Neural progenitor cell (in vitro differentiated cells): ENCODE data around the gene HTATIP2.

Experiments
- CTCF ChIP-seq: fragments of 200-600 bp; sonication (generic); IDR thresholded peaks from 2 replicates; pipeline ENCODE4 v1.5.1; 2017; ENCODE audit warnings: antibody characterized with exemption, mild to moderate bottlenecking
- EZH2 ChIP-seq: fragments of 200-600 bp; sonication (generic); IDR thresholded peaks from 2 replicates; pipeline ENCODE4 v1.6.1; 2017; ENCODE audit warnings: antibody characterized with exemption, mild to moderate bottlenecking, moderate library complexity
- EZH2phosphoT487 ChIP-seq: fragments of 200-600 bp; sonication (generic); IDR thresholded peaks from 2 replicates; pipeline ENCODE4 v1.6.1; 2017; ENCODE audit warnings: antibody characterized with exemption

GRCh38 chr11:20407344-20407743 lies 43.8 kb downstream of the HTATIP2 start:
- TF ChIP-seq CTCF (no peak), EZH2phosphoT487 (no peak), EZH2 (no peak)
